Uterus (tissue), 2 donors: ENCODE measurements around the gene ISL2.

Experiments
- CTCF ChIP-seq, 4 experiments: fragments of 200-600 bp in 2 of 4; fragments of 450-650 bp in 2 of 4; sonication (generic) in 2 of 4; IDR thresholded peaks; one replicate each; pipeline ENCODE4 v1.5.1; 2016 to 2019; ENCODE audit warnings: antibody characterized with exemption in 4 of 4, mild to moderate bottlenecking in 2 of 4, moderate library complexity in 1 of 4
- POLR2A ChIP-seq, 2 donors: fragments of 450-650 bp; IDR thresholded peaks; one replicate each; pipeline ENCODE4 v1.6.1; 2016; ENCODE audit warnings: antibody characterized with exemption in 2 of 2, mild to moderate bottlenecking in 1 of 2, moderate library complexity in 1 of 2

- no peak for TF ChIP-seq POLR2A (IDR thresholded peaks at IDR 0.05)
- TF ChIP-seq CTCF (IDR thresholded peaks at IDR 0.05): no peak
Measured at GRCh38 chr15:76382987-76383728, 46.6 kb downstream of the ISL2 start.
